K562 (cell line): ENCODE data around the gene RNF213. TPM values are rescaled to one million over a fixed set of nuclear protein-coding genes. Genes with fewer than 3 reads are reported as not detected.

ENCODE experiments used
- DMBX1 ChIP-seq: fragments of 250-450 bp; sonication (Bioruptor Pico); IDR thresholded peaks from 2 replicates; pipeline ENCODE4 v1.8.0; 2022; ENCODE audit warnings: inconsistent platforms, mild to moderate bottlenecking, moderate library complexity, borderline replicate concordance
- E2F3 ChIP-seq: fragments of 250-450 bp; sonication (Bioruptor Pico); IDR thresholded peaks from 2 replicates; pipeline ENCODE4 v1.4.0; 2020; ENCODE audit warnings: mild to moderate bottlenecking
- FOXP1 ChIP-seq: sonication (generic); formaldehyde crosslinking; IDR thresholded peaks from 2 replicates; pipeline ENCODE4 v1.8.0; 2022; ENCODE audit warnings: mild to moderate bottlenecking, missing genetic modification reagents
- GATAD2B ChIP-seq: fragments of 450-650 bp; IDR thresholded peaks from 2 replicates; pipeline ENCODE4 v1.6.1; 2017; ENCODE audit warnings: mild to moderate bottlenecking, borderline replicate concordance
- HDAC8 ChIP-seq: fragments of 450-650 bp; IDR thresholded peaks from 2 replicates; pipeline ENCODE4 v1.6.1; 2016; ENCODE audit warnings: mild to moderate bottlenecking, missing genetic modification characterization, moderate library complexity, missing compliant biosample characterization
- IFI16 ChIP-seq: fragments of 250-450 bp; sonication (Bioruptor Pico); IDR thresholded peaks from 2 replicates; pipeline ENCODE4 v2.1.2; 2022; ENCODE audit warnings: mild to moderate bottlenecking, inconsistent platforms
- ILK ChIP-seq: fragments of 450-650 bp; IDR thresholded peaks from 2 replicates; pipeline ENCODE4 v1.6.1; 2016; ENCODE audit warnings: missing genetic modification characterization, low read depth, mild to moderate bottlenecking, missing compliant biosample characterization, moderate library complexity, borderline replicate concordance
- MTA1 ChIP-seq: fragments of 450-650 bp; IDR thresholded peaks from 2 replicates; pipeline ENCODE4 v1.6.1; 2017; ENCODE audit warnings: borderline replicate concordance
- NR4A1 ChIP-seq, 2 experiments: fragments of 250-450 bp in 1 of 2; fragments of 450-650 bp in 1 of 2; sonication (Bioruptor Pico) in 1 of 2; IDR thresholded peaks; 2 replicates each; pipeline versions ENCODE4 v1.4.0 to v1.6.1; 2016 to 2020; ENCODE audit warnings: mild to moderate bottlenecking in 2 of 2, missing compliant biosample characterization in 1 of 2, missing genetic modification characterization in 1 of 2, moderate library complexity in 1 of 2
- RAD21 ChIP-seq, 2 experiments: fragments of 250-450 bp in 1 of 2; fragments of 450-650 bp in 1 of 2; sonication (Bioruptor Pico) in 1 of 2; formaldehyde crosslinking in 1 of 2; IDR thresholded peaks in 1 of 2; conservative IDR thresholded peaks in 1 of 2; 2 replicates each; pipeline versions ENCODE4 v1.4.0 to v1.8.0; 2020 to 2022; ENCODE audit warnings: mild to moderate bottlenecking in 2 of 2, moderate library complexity in 1 of 2
- RCOR1 ChIP-seq, 2 experiments: IDR thresholded peaks; 2 replicates each; pipeline ENCODE4 v1.6.1; 2012; ENCODE audit warnings: low read depth in 2 of 2, low read length in 2 of 2, borderline replicate concordance in 1 of 2, improper control_type of control experiment in 1 of 2
- RNF2 ChIP-seq: sonication (generic); IDR thresholded peaks from 2 replicates; pipeline ENCODE4 v1.6.1; 2016
- SAFB2 ChIP-seq: fragments of 200-400 bp; formaldehyde crosslinking; IDR thresholded peaks from 2 replicates; pipeline ENCODE4 v1.6.1; 2018; ENCODE audit warnings: borderline replicate concordance, low read length, low read depth, moderate library complexity; ENCODE audit not compliant: severe bottlenecking
- SP1 ChIP-seq: sonication (generic); formaldehyde crosslinking; IDR thresholded peaks from 2 replicates; pipeline ENCODE4 v1.8.1; 2022; ENCODE audit warnings: mild to moderate bottlenecking, missing genetic modification reagents
- TAF1 ChIP-seq: IDR thresholded peaks from 2 replicates; pipeline ENCODE4 v1.6.1; 2011; ENCODE audit warnings: mild to moderate bottlenecking, low read length, moderate library complexity; ENCODE audit not compliant: insufficient read depth, control insufficient read depth, severe bottlenecking; ENCODE audit errors: extremely low read depth
- TARDBP ChIP-seq: fragments of 450-650 bp; IDR thresholded peaks from 2 replicates; pipeline ENCODE4 v1.6.1; 2016
- ZBTB34 ChIP-seq: fragments of 250-450 bp; sonication (Bioruptor Pico); IDR thresholded peaks from 2 replicates; pipeline ENCODE4 v1.8.0; 2021; ENCODE audit warnings: mild to moderate bottlenecking, moderate library complexity
- ZKSCAN3 ChIP-seq: fragments of 250-450 bp; sonication (Bioruptor Pico); IDR thresholded peaks from 2 replicates; pipeline ENCODE4 v1.4.0; 2020
- ZNF24 ChIP-seq: fragments of 450-650 bp; IDR thresholded peaks from 2 replicates; pipeline ENCODE4 v1.6.1; 2016
- ZNF639 ChIP-seq, 2 experiments: fragments of 200-800 bp in 1 of 2; sonication (Bioruptor generic) in 1 of 2; sonication (generic) in 1 of 2; formaldehyde crosslinking in 1 of 2; IDR thresholded peaks in 1 of 2; conservative IDR thresholded peaks in 1 of 2; 2 replicates each; pipeline versions ENCODE4 v1.5.0 to v1.6.1; 2016 to 2020; ENCODE audit warnings: missing compliant biosample characterization in 1 of 2, missing genetic modification characterization in 1 of 2, missing genetic modification reagents in 1 of 2
- ZNF785 ChIP-seq: fragments of 250-450 bp; sonication (Bioruptor Pico); IDR thresholded peaks from 2 replicates; pipeline ENCODE4 v1.4.0; 2020; ENCODE audit warnings: mild to moderate bottlenecking
- polyA plus RNA-seq, 8 experiments: library from polyadenylated mRNA; depleted of rRNA in 4 of 8; stranded (reverse) in 5 of 8; unstranded in 3 of 8; fragments of >200 nt; fragmentation: Nextera tagmentation in 2 of 8; fragmentation: Illumina TruSeq in 1 of 8; extraction: Ambion mirVana in 2 of 8; extraction: Trizol in 1 of 8; gene quantifications; 2 replicates each; pipeline versions ENCODE4 v1.2.1 to v1.2.3, GENCODE V29; 2011 to 2014; ENCODE audit warnings: inconsistent platforms in 1 of 8, missing spikeins in 1 of 8
- total RNA-seq, 7 experiments: library from RNA; depleted of rRNA in 6 of 7; stranded (reverse); fragments of >200 nt in 6 of 7; fragmentation: Illumina TruSeq in 2 of 7; extraction: Trizol in 2 of 7; gene quantifications; 2 replicates each; pipeline versions ENCODE4 v1.2.1 to v1.2.3, GENCODE V29; 2011 to 2021; ENCODE audit warnings: low replicate concordance in 1 of 7
- TF ChIP-seq, protein P1 (sequence below), 2 experiments: fragments of 450-650 bp in 1 of 2; sonication (generic) in 1 of 2; formaldehyde crosslinking; conservative IDR thresholded peaks; 2 replicates each; pipeline versions ENCODE4 v1.4.0 to v1.8.1; 2020 to 2022; ENCODE audit warnings: mild to moderate bottlenecking in 1 of 2, missing genetic modification reagents in 1 of 2
- TF ChIP-seq, protein P2 (sequence below): fragments of 450-650 bp; formaldehyde crosslinking; IDR thresholded peaks from 2 replicates; pipeline ENCODE4 v1.4.0; 2020; ENCODE audit warnings: mild to moderate bottlenecking, mixed read lengths

The RNF213 gene
- total and polyA plus RNA-seq, 9 of the 15 experiments (the other 6 are each of a cell fraction or from before 2014, with no cell fraction given): 5.3 to 33.6 (median 17.9) TPM

DNA sequence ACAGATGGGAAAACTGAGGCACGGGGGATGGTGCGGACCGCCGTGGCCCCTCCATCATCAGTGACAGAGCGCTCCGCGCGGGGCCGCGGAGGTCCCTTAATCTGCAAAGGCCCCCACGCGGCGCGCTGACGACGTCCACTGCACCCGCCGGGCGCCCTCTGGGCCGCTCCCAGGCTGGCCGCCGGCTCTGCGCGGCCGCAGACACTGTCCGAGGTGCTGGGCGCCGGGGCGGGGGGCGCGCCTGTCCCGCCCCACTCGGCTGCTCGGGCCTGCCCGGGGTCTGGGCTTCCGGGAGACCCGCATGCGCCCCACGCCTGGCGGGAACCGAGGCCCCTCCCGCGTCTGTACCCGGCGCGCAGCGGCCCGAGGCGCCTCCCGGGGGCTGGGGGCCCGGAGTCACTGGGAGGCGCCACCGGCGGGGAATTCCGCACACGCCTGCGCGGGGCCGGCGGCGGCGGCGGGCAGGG lies 550 bp upstream of the RNF213 start (continued):
- TF ChIP-seq ZBTB34: no peak
- peak; percentile 63; the same call in 1 of the 2 replicates for TF ChIP-seq FOXP1
- no peak for TF ChIP-seq ZNF785
- no peak for TF ChIP-seq NR4A1 (CRISPR knock-in tag; IDR thresholded peaks at IDR 0.05)
- TF ChIP-seq NR4A1 (tag; IDR thresholded peaks at IDR 0.05): peak; percentile 78; the same call in 1 of the 2 replicates
- TF ChIP-seq DMBX1 (CRISPR knock-in tag): peak; percentile 44; the same call in 1 of the 2 replicates
- TF ChIP-seq RNF2: no peak
- TF ChIP-seq IFI16 (CRISPR knock-in tag): no peak
- no peak for TF ChIP-seq RAD21 (CRISPR knock-in tag; conservative IDR thresholded peaks at IDR 0.05 in 1 of 2, IDR thresholded peaks at IDR 0.05 in 1 of 2)
- peak; percentile 97 for TF ChIP-seq GATAD2B
- 0 out of 2 replicates have a peak, but pooled peaks have one; percentile 24 for TF ChIP-seq ZNF24
- TF ChIP-seq SP1 (CRISPR knock-in tag): no peak
- TF ChIP-seq ILK (tag): no peak
- TF ChIP-seq SAFB2: no peak
- no peak for TF ChIP-seq MTA1
- TF ChIP-seq TAF1: peak; percentile 32
- no peak for TF ChIP-seq ZKSCAN3 (CRISPR knock-in tag)
- TF ChIP-seq, protein P1, sequence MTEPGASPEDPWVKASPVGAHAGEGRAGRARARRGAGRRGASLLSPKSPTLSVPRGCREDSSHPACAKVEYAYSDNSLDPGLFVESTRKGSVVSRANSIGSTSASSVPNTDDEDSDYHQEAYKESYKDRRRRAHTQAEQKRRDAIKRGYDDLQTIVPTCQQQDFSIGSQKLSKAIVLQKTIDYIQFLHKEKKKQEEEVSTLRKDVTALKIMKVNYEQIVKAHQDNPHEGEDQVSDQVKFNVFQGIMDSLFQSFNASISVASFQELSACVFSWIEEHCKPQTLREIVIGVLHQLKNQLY (CRISPR knock-in tag; conservative IDR thresholded peaks at IDR 0.05): no peak
- 0 out of 2 replicates have a peak, but pooled peaks have one; percentile 44 for TF ChIP-seq TARDBP
- TF ChIP-seq, protein P2, sequence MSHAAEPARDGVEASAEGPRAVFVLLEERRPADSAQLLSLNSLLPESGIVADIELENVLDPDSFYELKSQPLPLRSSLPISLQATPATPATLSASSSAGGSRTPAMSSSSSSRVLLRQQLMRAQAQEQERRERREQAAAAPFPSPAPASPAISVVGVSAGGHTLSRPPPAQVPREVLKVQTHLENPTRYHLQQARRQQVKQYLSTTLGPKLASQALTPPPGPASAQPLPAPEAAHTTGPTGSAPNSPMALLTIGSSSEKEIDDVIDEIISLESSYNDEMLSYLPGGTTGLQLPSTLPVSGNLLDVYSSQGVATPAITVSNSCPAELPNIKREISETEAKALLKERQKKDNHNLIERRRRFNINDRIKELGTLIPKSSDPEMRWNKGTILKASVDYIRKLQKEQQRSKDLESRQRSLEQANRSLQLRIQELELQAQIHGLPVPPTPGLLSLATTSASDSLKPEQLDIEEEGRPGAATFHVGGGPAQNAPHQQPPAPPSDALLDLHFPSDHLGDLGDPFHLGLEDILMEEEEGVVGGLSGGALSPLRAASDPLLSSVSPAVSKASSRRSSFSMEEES (CRISPR knock-in tag): no peak
- peak in 1 of 2 experiments; percentile 46; a peak in 1 of 4 replicates for TF ChIP-seq RCOR1 (IDR thresholded peaks at IDR 0.05; ENCODE audit: borderline replicate concordance in 1 of 2, low read depth in 2 of 2, low read length in 2 of 2)
- TF ChIP-seq HDAC8: 0 out of 2 replicates have a peak, but pooled peaks have one; percentile 55
- TF ChIP-seq E2F3 (CRISPR knock-in tag): peak; percentile 93
- peak in 1 of 2 experiments; percentile 99; a peak in 2 of 4 replicates for TF ChIP-seq ZNF639 (CRISPR knock-in tag; conservative IDR thresholded peaks at IDR 0.05 in 1 of 2, IDR thresholded peaks at IDR 0.05 in 1 of 2)
